HUES64 (cell line): Measurements from ENCODE around the gene DNMBP.

ENCODE experiments used
- H3K27ac ChIP-seq: 2 replicates; pipeline ENCODE4 v1.7.0; 2013; ENCODE audit warnings: low read depth, low read length, inconsistent platforms
- H3K27me3 ChIP-seq: 2 replicates; pipeline ENCODE4 v1.6.1; 2013; ENCODE audit warnings: mild to moderate bottlenecking, low read length; ENCODE audit not compliant: insufficient read depth
- H3K36me3 ChIP-seq: 2 replicates; pipeline ENCODE4 v1.6.1; 2013; ENCODE audit warnings: mild to moderate bottlenecking, low read length; ENCODE audit not compliant: insufficient read depth
- H3K4me1 ChIP-seq: 2 replicates; pipeline ENCODE4 v1.6.1; 2013; ENCODE audit warnings: mild to moderate bottlenecking, low read length, moderate library complexity; ENCODE audit not compliant: insufficient read depth
- H3K4me3 ChIP-seq: 2 replicates; pipeline ENCODE4 v1.5.1; 2013; ENCODE audit warnings: mild to moderate bottlenecking, low read length, moderate library complexity
- H3K9ac ChIP-seq: 2 replicates; pipeline ENCODE4 v1.6.1; 2013; ENCODE audit warnings: mild to moderate bottlenecking, low read depth, low read length
- H3K9me3 ChIP-seq: 2 replicates; pipeline ENCODE4 v1.6.1; 2013; ENCODE audit warnings: low read depth, low read length; ENCODE audit not compliant: insufficient read depth
- WGBS: fragments of 150-250, 120-280 bp; methylation state at CpG from one replicate; pipeline ENCODE4 v1.1.7; 2013; ENCODE audit warnings: missing lambda C conversion rate; 5-methylcytosine and 5-hydroxymethylcytosine counted together

The DNMBP gene

DNA sequence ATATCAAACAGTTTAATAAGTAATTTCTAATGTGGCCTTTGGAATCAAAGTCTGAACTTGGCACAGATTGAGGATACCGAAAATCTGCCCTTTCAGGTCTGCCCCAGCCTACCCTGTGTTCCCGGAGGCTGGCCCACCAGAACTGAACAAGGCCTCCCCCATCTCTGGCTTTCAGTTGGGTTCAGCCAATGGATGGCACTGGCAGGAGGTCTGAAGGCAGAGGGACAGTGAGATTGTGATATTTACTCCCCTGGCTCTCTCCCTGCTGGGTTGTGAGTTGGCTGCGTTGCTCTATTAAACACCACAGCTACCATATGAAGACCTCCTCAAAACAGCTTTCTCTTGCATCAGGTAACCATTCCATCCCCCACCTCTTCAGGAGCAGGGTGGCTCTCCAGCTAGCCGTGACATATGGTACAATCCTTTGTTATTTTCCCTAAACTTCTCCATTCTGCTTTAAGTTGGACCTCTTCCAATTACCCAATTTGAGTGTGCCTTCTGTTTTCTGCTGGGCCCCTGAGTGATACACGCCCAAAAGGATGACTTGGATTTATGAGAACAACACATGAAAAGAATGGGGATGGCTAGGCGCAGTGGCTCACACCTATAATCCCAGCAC is 28.1 kb downstream of the DNMBP start:
- H3K36me3 ChIP-seq: no peaks in the 10 kb centered on the region
- no peak overlapping the region for H3K27ac ChIP-seq
- H3K27me3 ChIP-seq: no peaks in the 10 kb centered on the region
- no peaks in the 10 kb centered on the region for H3K9me3 ChIP-seq
- H3K9ac ChIP-seq: no peak overlapping the region
- peaks cover 19% of the 10 kb centered on the region; the same call in 1 of the 2 replicates for H3K4me1 ChIP-seq
- no peak overlapping the region for H3K4me3 ChIP-seq
- 99% methylated on average over 6 of the region's 6 CpGs for WGBS

DNA sequence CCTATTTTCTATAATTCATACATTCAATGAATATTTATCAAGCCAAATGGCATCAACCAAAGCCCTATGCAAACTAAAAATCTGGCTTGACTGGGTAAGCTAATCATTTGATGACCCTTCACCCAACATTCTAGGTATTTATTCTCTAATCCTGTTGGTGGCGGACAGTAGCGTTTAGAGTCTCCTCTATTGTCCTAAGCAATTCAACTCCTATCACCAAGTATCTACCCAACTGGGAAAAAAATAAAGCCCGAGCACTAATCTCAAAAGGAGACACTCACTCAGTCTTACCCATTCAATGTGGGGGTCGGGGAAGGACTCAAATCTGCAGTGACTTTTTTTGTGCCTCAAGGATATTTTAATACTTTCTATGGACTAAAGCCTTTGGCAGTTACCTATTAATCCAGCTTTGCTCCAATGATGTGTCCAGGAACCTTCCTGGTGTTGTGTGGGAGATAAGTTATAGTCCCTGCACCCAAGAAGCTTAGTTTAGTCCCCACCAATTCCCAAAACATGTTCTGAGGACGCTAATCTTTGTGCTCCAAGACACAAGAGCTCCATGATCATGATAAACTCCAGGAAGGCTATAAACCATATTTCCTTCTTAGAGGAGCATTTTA is 30.6 kb downstream of the DNMBP start:
- Histone ChIP-seq H3K36me3 (no peaks in the 10 kb centered on the region), H3K9ac (no peak overlapping the region), H3K4me3 (no peak overlapping the region), H3K9me3 (no peaks in the 10 kb centered on the region), H3K27me3 (no peaks in the 10 kb centered on the region), H3K27ac (peak overlapping the region; percentile 65; the same call in 1 of the 2 replicates), H3K4me1 (peaks cover 19% of the 10 kb centered on the region; the same call in 1 of the 2 replicates)
- 81% methylated on average over 5 of the region's 5 CpGs for whole genome bisulfite sequencing

DNA sequence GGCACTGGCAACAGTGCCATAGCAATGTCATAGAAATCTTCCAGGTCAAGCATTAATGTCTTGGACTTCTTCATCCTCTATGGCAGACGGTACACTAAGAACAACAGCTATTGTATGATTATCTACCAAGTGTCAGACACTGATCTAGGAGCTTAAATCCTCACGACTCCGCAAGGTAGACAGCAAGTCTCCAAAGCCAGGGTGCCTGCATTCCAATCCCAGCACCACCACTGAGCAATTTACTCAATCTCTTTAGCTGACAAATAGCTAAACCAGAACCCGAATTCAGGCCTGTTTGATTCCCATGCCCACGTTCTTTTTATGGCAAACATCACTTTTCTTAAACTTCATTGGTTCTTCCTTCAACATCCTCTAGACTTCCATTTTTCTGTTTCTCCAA is 31.8 kb downstream of the DNMBP start:
- no peaks in the 10 kb centered on the region for H3K27me3 ChIP-seq
- H3K9ac ChIP-seq: no peak overlapping the region
- H3K36me3 ChIP-seq: no peaks in the 10 kb centered on the region
- WGBS: 67% methylated on average over 5 of the region's 5 CpGs
- H3K4me3 ChIP-seq: no peak overlapping the region
- H3K9me3 ChIP-seq: no peaks in the 10 kb centered on the region
- peaks cover 19% of the 10 kb centered on the region; the same call in 1 of the 2 replicates for H3K4me1 ChIP-seq
- H3K27ac ChIP-seq: no peak overlapping the region; the same call in 1 of the 2 replicates

DNA sequence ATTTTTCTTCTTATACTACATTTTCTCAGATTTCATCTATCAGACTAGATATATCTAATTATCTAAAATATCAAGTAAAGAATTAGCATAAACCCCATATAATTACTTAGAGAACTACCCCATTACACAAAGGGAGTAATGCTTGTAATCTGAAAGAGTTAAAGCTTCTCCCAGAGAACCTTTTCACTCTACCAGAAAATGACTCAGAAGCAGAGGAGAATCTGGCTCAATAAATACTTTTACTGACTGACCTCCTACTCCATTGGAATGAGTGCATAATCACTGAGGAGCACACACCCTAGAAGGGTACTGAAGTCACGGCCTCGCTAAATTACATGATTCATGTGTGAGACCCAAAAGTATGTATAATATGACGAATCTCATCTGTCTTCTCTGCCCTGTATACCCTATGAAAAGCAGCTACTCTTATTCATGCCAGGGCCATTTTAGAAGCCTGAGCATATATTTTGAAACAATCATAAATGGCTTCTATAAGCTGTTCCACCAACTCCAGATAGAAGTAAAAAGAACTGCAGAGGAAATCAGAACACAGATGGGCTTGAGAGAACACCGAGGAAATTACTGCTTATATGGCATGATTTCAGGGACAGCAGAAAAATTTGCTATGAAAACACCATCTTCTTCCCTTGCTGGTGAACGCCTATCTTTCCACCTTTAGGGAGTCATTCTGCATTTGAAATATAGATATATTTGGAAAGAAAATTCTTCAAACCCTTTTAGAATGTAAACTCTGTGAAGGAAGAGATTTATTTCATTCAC is 32.7 kb downstream of the DNMBP start:
- Histone ChIP-seq H3K36me3 (no peaks in the 10 kb centered on the region), H3K4me1 (peaks cover 19% of the 10 kb centered on the region; the same call in 1 of the 2 replicates), H3K9me3 (no peaks in the 10 kb centered on the region), H3K27ac (peak overlapping the region; percentile 9; the same call in 1 of the 2 replicates), H3K4me3 (no peak overlapping the region), H3K9ac (no peak overlapping the region; the same call in 1 of the 2 replicates), H3K27me3 (no peaks in the 10 kb centered on the region)
- WGBS: 90% methylated on average over 5 of the region's 5 CpGs

GRCh38 chr10:99975942-99976809 is 33.6 kb downstream of the DNMBP start:
- Histone ChIP-seq H3K4me1 (peaks cover 19% of the 10 kb centered on the region; the same call in 1 of the 2 replicates), H3K36me3 (peaks cover under 1% of the 10 kb centered on the region; the same call in 1 of the 2 replicates), H3K27me3 (no peaks in the 10 kb centered on the region), H3K4me3 (no peak overlapping the region), H3K9ac (no peak overlapping the region), H3K9me3 (no peaks in the 10 kb centered on the region), H3K27ac (no peak overlapping the region)
- WGBS: 93% methylated on average over 6 of the region's 7 CpGs

GRCh38 chr10:99975106-99975829 is 34.5 kb downstream of the DNMBP start:
- Histone ChIP-seq H3K9me3 (no peaks in the 10 kb centered on the region), H3K4me1 (peaks cover 19% of the 10 kb centered on the region; the same call in 1 of the 2 replicates), H3K4me3 (no peak overlapping the region), H3K9ac (no peak overlapping the region), H3K36me3 (peaks cover 7% of the 10 kb centered on the region; the same call in 1 of the 2 replicates), H3K27ac (no peak overlapping the region), H3K27me3 (no peaks in the 10 kb centered on the region)
- 94% methylated on average over 7 of the region's 8 CpGs for WGBS

DNA sequence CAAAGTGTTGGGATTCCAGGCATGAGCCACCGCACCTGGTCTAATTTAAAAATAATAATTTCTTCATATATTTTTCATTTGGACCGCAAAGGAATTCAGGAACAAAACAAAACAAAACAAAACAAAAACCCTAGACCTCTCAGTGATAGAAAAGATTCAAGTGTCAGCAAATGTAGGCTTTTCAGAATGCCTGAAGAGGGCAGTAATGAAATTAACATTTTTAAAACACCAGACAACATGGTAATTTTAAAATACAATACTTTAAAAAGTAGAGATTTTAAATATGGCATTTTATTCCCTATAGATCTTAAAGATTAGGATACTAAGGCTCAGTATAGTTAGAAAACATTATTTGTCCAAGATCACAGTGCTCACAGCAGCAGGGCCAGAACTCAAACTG is 36.6 kb downstream of the DNMBP start:
- H3K27ac ChIP-seq: no peak overlapping the region
- whole genome bisulfite sequencing: 100% methylated on average over 1 of the region's 2 CpGs
- peaks cover 22% of the 10 kb centered on the region for H3K36me3 ChIP-seq

DNA sequence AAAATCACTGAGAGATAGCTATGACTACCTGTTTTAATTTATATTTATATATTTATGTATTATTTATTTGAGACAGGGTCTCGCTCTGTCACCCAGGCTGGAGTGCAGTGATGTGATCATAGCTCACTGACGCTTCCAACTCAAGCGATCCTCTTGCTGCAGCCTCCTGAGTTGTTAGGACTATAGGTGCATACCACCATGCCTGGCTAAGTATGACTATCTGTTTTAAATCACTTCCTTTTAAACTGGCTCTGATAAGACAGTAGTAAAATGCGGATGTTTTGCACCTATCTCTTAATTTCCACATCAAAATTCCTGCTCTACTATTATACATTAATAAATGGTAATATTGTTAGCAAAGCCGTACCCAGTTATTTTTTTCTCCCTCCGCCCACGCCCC is 41.8 kb downstream of the DNMBP start:
- H3K4me3 ChIP-seq: no peak overlapping the region
- H3K9ac ChIP-seq: no peak overlapping the region
- no peak overlapping the region for H3K27ac ChIP-seq

More for the DNA sequence above, 36.6 kb downstream of the DNMBP start:
- Histone ChIP-seq H3K9ac (no peak overlapping the region), H3K9me3 (no peaks in the 10 kb centered on the region), H3K4me1 (peaks cover 15% of the 10 kb centered on the region; the same call in 1 of the 2 replicates), H3K4me3 (no peak overlapping the region), H3K27me3 (no peaks in the 10 kb centered on the region)

DNA sequence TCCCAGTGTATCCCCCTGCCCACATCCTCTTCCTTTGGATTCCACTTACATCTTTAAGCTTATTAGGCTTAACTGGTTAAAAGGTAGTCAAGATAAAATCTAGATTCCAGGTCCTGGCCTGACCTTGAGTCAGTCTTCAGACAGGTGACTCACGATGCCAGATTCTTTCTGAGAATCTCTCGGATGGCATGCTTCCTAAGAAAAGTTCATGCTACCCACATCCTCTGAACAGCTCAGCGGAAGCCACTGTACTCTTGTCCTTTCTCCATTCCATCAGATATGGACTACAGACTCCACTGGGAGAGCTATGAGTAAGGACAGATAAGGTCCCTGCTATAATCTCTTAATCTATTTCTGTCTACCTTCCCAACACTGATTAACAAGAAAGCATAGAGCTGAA is 43.4 kb downstream of the DNMBP start:
- H3K27me3 ChIP-seq: no peaks in the 10 kb centered on the region
- H3K4me1 ChIP-seq: no peaks in the 10 kb centered on the region
- H3K27ac ChIP-seq: no peak overlapping the region
- no peak overlapping the region for H3K4me3 ChIP-seq
- 90% methylated on average over 3 of the region's 3 CpGs for WGBS
- no peaks in the 10 kb centered on the region for H3K9me3 ChIP-seq
- H3K36me3 ChIP-seq: peaks cover 31% of the 10 kb centered on the region
- H3K9ac ChIP-seq: no peak overlapping the region

More for the DNA sequence above, 41.8 kb downstream of the DNMBP start:
- no peaks in the 10 kb centered on the region for H3K9me3 ChIP-seq
- H3K27me3 ChIP-seq: no peaks in the 10 kb centered on the region
- H3K36me3 ChIP-seq: peaks cover 31% of the 10 kb centered on the region
- H3K4me1 ChIP-seq: no peaks in the 10 kb centered on the region
- WGBS: 98% methylated on average over 7 of the region's 7 CpGs

DNA sequence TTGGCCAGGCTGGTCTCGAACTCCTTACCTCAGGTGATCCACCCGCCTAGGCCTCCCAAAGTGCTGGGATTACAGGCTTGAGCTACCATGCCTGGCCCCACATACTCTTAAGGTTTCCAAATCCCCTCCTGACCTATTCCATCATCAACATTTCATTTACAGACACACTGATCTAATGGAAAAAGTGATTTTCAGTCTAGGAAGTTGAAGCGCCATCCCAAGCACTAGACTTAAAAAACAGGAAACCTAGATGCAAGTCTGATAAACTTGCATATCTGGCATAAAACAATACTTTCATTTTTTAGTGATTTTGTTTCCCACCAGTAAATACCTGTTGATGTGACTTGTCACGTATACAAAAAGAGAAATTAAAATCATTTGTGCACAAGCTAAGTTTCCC is 44.0 kb downstream of the DNMBP start:
- Histone ChIP-seq H3K27me3 (no peaks in the 10 kb centered on the region), H3K4me1 (no peaks in the 10 kb centered on the region), H3K9ac (no peak overlapping the region), H3K27ac (no peak overlapping the region), H3K4me3 (no peak overlapping the region), H3K36me3 (peaks cover 26% of the 10 kb centered on the region), H3K9me3 (no peaks in the 10 kb centered on the region)
- 97% methylated on average over 4 of the region's 4 CpGs for WGBS
